K562 (cell line): ENCODE data around the gene DPH6. TPM values are rescaled to one million over a fixed set of nuclear protein-coding genes. Genes with fewer than 3 reads are reported as not detected.

Experiments
- ATAC-seq: fragments of 200-7000 bp; cut with Tn5 transposase; 3 replicates; pipeline ENCODE4 v1.9.1; 2020; ENCODE audit warnings: moderate library complexity
- BruUV-seq: library from RNA; stranded (reverse); fragments of 400-500 nt; replicated peaks from 2 replicates; lab custom pipeline; 2021; lab: Mats Ljungman, UMichigan
- CTCF ChIA-PET: fragments of 300-600 bp; formaldehyde crosslinking; extraction: SDS; loops from one replicate; lab custom pipeline; 2021; ENCODE audit warnings: low intra/inter-chr PET ratio; lab: Yijun Ruan, JAX
- POLR2A ChIA-PET: fragments of 300-600, 350-650 bp; sonication (Branson Sonifier 250); formaldehyde crosslinking; extraction: SDS; loops from one replicate; lab custom pipeline; 2021; ENCODE audit warnings: antibody characterized with exemption, inconsistent platforms; lab: Yijun Ruan, JAX
- DNase-seq, 4 experiments: peaks; one replicate each; pipeline versions ENCODE4 v3.0.0 to v3.0.0-alpha.2; 2011 to 2018; ENCODE audit warnings: low spot score in 3 of 4, mixed read lengths in 3 of 4; ENCODE audit errors: extremely low read depth in 1 of 4
- FAIRE-seq: peaks from 2 replicates; lab custom pipeline; 2011; peaks lifted over from hg19 to GRCh38; lab: Jason Lieb, UNC
- H2AFZ ChIP-seq: 2 replicates; pipeline ENCODE4 v1.6.0; 2011; ENCODE audit warnings: low read depth, low read length, control low read depth, inconsistent platforms
- H3K27ac ChIP-seq: fragments of 200-600 bp; 3 replicates; pipeline ENCODE4 v1.8.0; 2011; ENCODE audit warnings: low read depth, mild to moderate bottlenecking, control low read depth, inconsistent platforms, low read length, moderate library complexity, mixed read lengths; ENCODE audit errors: extremely low read depth
- H3K27me3 ChIP-seq, 2 experiments: fragments of 300-600 bp in 1 of 2; 2 replicates in 1 of 2; 3 replicates in 1 of 2; pipeline versions ENCODE4 v1.6.0 to v1.8.0; 2011; ENCODE audit warnings: inconsistent platforms in 2 of 2, low read length in 2 of 2, mild to moderate bottlenecking in 1 of 2, mixed read lengths in 1 of 2, moderate library complexity in 1 of 2; ENCODE audit not compliant: control insufficient read depth in 2 of 2, insufficient read depth in 2 of 2
- H3K36me3 ChIP-seq: fragments of 300-600 bp; 3 replicates; pipeline ENCODE4 v1.8.0; 2011; ENCODE audit warnings: mild to moderate bottlenecking, low read length, inconsistent platforms; ENCODE audit not compliant: control insufficient read depth, insufficient read depth
- H3K4me1 ChIP-seq, 2 experiments: fragments of 200-600 bp in 1 of 2; replicated peaks in 1 of 2; 2 replicates in 1 of 2; 3 replicates in 1 of 2; pipeline versions ENCODE4 v1.5.1 to v1.8.0; 2011; ENCODE audit warnings: inconsistent platforms in 2 of 2, low read length in 2 of 2, mild to moderate bottlenecking in 1 of 2, mixed read lengths in 1 of 2, moderate library complexity in 1 of 2; ENCODE audit not compliant: control insufficient read depth in 2 of 2, insufficient read depth in 2 of 2
- H3K4me2 ChIP-seq: 2 replicates; pipeline ENCODE4 v1.6.1; 2011; ENCODE audit warnings: low read length, control low read depth, inconsistent platforms, mixed read lengths; ENCODE audit not compliant: insufficient read depth
- H3K4me3 ChIP-seq: fragments of 200-600 bp; sonication (generic), shearing (Covaris generic); 2 replicates; pipeline ENCODE4 v1.5.1; 2016; ENCODE audit warnings: control low read depth, inconsistent platforms
- H3K79me2 ChIP-seq: fragments of 200-600 bp; 3 replicates; pipeline ENCODE4 v1.8.0; 2011; ENCODE audit warnings: low read length, inconsistent platforms; ENCODE audit not compliant: control insufficient read depth, insufficient read depth
- H3K9ac ChIP-seq, 2 experiments: 2 replicates each; pipeline versions ENCODE4 v1.6.0 to v1.6.1; 2011; ENCODE audit warnings: low read depth in 2 of 2, low read length in 2 of 2, control low read depth in 1 of 2, inconsistent platforms in 1 of 2, mild to moderate bottlenecking in 1 of 2, mixed read lengths in 1 of 2; ENCODE audit not compliant: insufficient read depth in 1 of 2
- H3K9me1 ChIP-seq: one replicate; pipeline ENCODE4 v1.6.0; 2011; ENCODE audit warnings: inconsistent platforms, mild to moderate bottlenecking, low read length, moderate library complexity; ENCODE audit not compliant: control insufficient read depth, insufficient read depth
- H3K9me3 ChIP-seq: replicated peaks from 2 replicates; pipeline ENCODE4 v1.5.1; 2011; ENCODE audit warnings: low read depth, low read length, inconsistent platforms; ENCODE audit not compliant: control insufficient read depth, insufficient read depth
- H4K20me1 ChIP-seq: replicated peaks from 2 replicates; pipeline ENCODE4 v1.6.1; 2011; ENCODE audit warnings: low read length, inconsistent platforms, mixed read lengths; ENCODE audit not compliant: control insufficient read depth, insufficient read depth
- DPF2 ChIP-seq: fragments of 450-650 bp; IDR thresholded peaks from 2 replicates; pipeline ENCODE4 v1.6.1; 2016
- FOXO4 ChIP-seq: fragments of 450-650 bp; formaldehyde crosslinking; IDR thresholded peaks from 2 replicates; pipeline ENCODE4 v1.4.0; 2020; ENCODE audit warnings: mild to moderate bottlenecking, moderate library complexity
- FUS ChIP-seq: fragments of 200-400 bp; formaldehyde crosslinking; optimal IDR thresholded peaks from 2 replicates; pipeline ENCODE3; 2017; ENCODE audit warnings: low read depth, low read length
- HDAC8 ChIP-seq: fragments of 450-650 bp; IDR thresholded peaks from 2 replicates; pipeline ENCODE4 v1.6.1; 2016; ENCODE audit warnings: mild to moderate bottlenecking, missing genetic modification characterization, moderate library complexity, missing compliant biosample characterization
- NFIC ChIP-seq: fragments of 450-650 bp; IDR thresholded peaks from 2 replicates; pipeline ENCODE4 v1.6.1; 2017; ENCODE audit warnings: mild to moderate bottlenecking, inconsistent platforms
- WGBS: fragments of 100-300 bp; shearing (Covaris generic); methylation state at CpG from one replicate; pipeline ENCODE4 v1.1.6; 2016; ENCODE audit warnings: low coverage, mixed read lengths; ENCODE audit not compliant: insufficient coverage; ENCODE audit errors: missing lambda C conversion rate; 5-methylcytosine and 5-hydroxymethylcytosine counted together
- in situ Hi-C: fragments of 300-500 bp; cut with MboI; formaldehyde crosslinking; loops from 4 replicates; pipeline ENCODE4 v1.15.0; 2018; ENCODE audit warnings: inconsistent platforms, mixed read lengths
- intact Hi-C: fragments of 100-400 bp; cut with micrococcal nuclease; formaldehyde crosslinking; loops from 2 replicates; pipeline ENCODE4 v1.14.2; 2022
- polyA plus RNA-seq, 8 experiments: library from polyadenylated mRNA; depleted of rRNA in 4 of 8; stranded (reverse) in 5 of 8; unstranded in 3 of 8; fragments of >200 nt; fragmentation: Nextera tagmentation in 2 of 8; fragmentation: Illumina TruSeq in 1 of 8; extraction: Ambion mirVana in 2 of 8; extraction: Trizol in 1 of 8; gene quantifications; 2 replicates each; pipeline versions ENCODE4 v1.2.1 to v1.2.3, GENCODE V29; 2011 to 2014; ENCODE audit warnings: inconsistent platforms in 1 of 8, missing spikeins in 1 of 8
- total RNA-seq, 7 experiments: library from RNA; depleted of rRNA in 6 of 7; stranded (reverse); fragments of >200 nt in 6 of 7; fragmentation: Illumina TruSeq in 2 of 7; extraction: Trizol in 2 of 7; gene quantifications; 2 replicates each; pipeline versions ENCODE4 v1.2.1 to v1.2.3, GENCODE V29; 2011 to 2021; ENCODE audit warnings: low replicate concordance in 1 of 7

The DPH6 gene
- total and polyA plus RNA-seq, 9 of the 15 experiments (the other 6 are each of a cell fraction or from before 2014, with no cell fraction given), result 10.1 to 69.1 (median 18.8) TPM

- intact Hi-C loops (no loop called here), in situ Hi-C loops (no loop called here)
- Histone ChIP-seq H3K36me3 (no peaks in the 10 kb centered on the region), H4K20me1 (no peaks in the 10 kb centered on the region), H3K27me3 (no peaks in the 10 kb centered on the region), H3K27ac (no peak overlapping the region), H3K79me2 (no peaks in the 10 kb centered on the region), H3K4me2 (no peak overlapping the region), H3K9me3 (no peaks in the 10 kb centered on the region), H2AFZ (no peak overlapping the region), H3K4me3 (no peak overlapping the region), H3K9ac (no peak overlapping the region), H3K9me1 (no peaks in the 10 kb centered on the region), H3K4me1 (no peaks in the 10 kb centered on the region)
- ChIA-PET POLR2A (no interaction called here), CTCF (no interaction called here)
- no peak for FAIRE-seq
- no TSS peak for BruUV-seq
- DNase-seq, result no peak
- ATAC-seq, result no peak
- no peak for TF ChIP-seq FOXO4
- no peak for TF ChIP-seq HDAC8 (tag)
- no peak for TF ChIP-seq FUS
Measured at GRCh38 chr15:35362195-35362829, 183.7 kb downstream of the DPH6 start.

GRCh38 chr15:35358824-35359223, 187.1 kb downstream of the DPH6 start:
- Histone ChIP-seq H3K9ac (no peak overlapping the region), H3K4me1 (no peaks in the 10 kb centered on the region), H3K27ac (no peak overlapping the region), H3K4me3 (no peak overlapping the region), H3K79me2 (no peaks in the 10 kb centered on the region), H2AFZ (no peak overlapping the region), H4K20me1 (no peaks in the 10 kb centered on the region), H3K4me2 (no peak overlapping the region), H3K9me3 (no peaks in the 10 kb centered on the region), H3K9me1 (no peaks in the 10 kb centered on the region), H3K36me3 (no peaks in the 10 kb centered on the region), H3K27me3 (no peaks in the 10 kb centered on the region)
- ATAC-seq, result no peak
- ChIA-PET POLR2A (no interaction called here), CTCF (no interaction called here)
- 20% methylated on average over 5 of the region's 5 CpGs for WGBS
- intact Hi-C loops, result no loop called here
- in situ Hi-C loops, result no loop called here
- no peak for DNase-seq
- no TSS peak for BruUV-seq
- TF ChIP-seq NFIC, result peak; percentile 31; the same call in 1 of the 2 replicates
- TF ChIP-seq DPF2, result no peak
- no peak for FAIRE-seq
